HG02970 (cell line): ENCODE data around the gene IQCN.

Source experiments
- ATAC-seq: cut with Tn5 transposase; IDR thresholded peaks from one replicate; pipeline ENCODE4 v1.9.1; 2021; ENCODE audit warnings: mild to moderate bottlenecking, moderate library complexity, moderate number of reproducible peaks; ENCODE audit not compliant: unreplicated experiment, low FRiP score

Gene IQCN

GRCh38 chr19:18269070-18269723 lies 5.1 kb downstream of the IQCN start:
- no peak for ATAC-seq

- no peak for ATAC-seq
These were observed 7.2 kb downstream of the IQCN start for GRCh38 chr19:18266771-18267686.

GRCh38 chr19:18265582-18265981 lies 8.7 kb downstream of the IQCN start:
- no peak for ATAC-seq

GRCh38 chr19:18264971-18265540 lies 9.2 kb downstream of the IQCN start:
- ATAC-seq, result no peak

- ATAC-seq, result no peak
These were observed 10.0 kb downstream of the IQCN start for GRCh38 chr19:18264137-18264854.

GRCh38 chr19:18263324-18264136 lies 10.7 kb downstream of the IQCN start:
- no peak for ATAC-seq

GRCh38 chr19:18262917-18263316 lies 11.3 kb downstream of the IQCN start:
- ATAC-seq, result no peak

- ATAC-seq, result no peak
These were observed 12.1 kb downstream of the IQCN start for GRCh38 chr19:18262144-18262543.

- ATAC-seq, result no peak
These were observed 12.8 kb downstream of the IQCN start for GRCh38 chr19:18261474-18261873.

- no peak for ATAC-seq
These were observed 14.4 kb downstream of the IQCN start for GRCh38 chr19:18259893-18260292.

- no peak for ATAC-seq
These were observed 16.5 kb downstream of the IQCN start for GRCh38 chr19:18257503-18258470.

GRCh38 chr19:18254546-18255503 lies 19.4 kb downstream of the IQCN start:
- ATAC-seq, result no peak

GRCh38 chr19:18253716-18254115 lies 20.5 kb downstream of the IQCN start:
- no peak for ATAC-seq

GRCh38 chr19:18253130-18253529 lies 21.1 kb downstream of the IQCN start:
- ATAC-seq, result no peak

GRCh38 chr19:18252370-18252717 lies 21.9 kb downstream of the IQCN start:
- ATAC-seq, result no peak

GRCh38 chr19:18251587-18252369 lies 22.5 kb downstream of the IQCN start:
- ATAC-seq, result no peak

GRCh38 chr19:18249834-18250233 lies 24.4 kb downstream of the IQCN start:
- ATAC-seq, result no peak
